ENCODE data around the gene NCKAP5.

The NCKAP5 gene

GRCh38 chr2:133273031-133273430 is 295.2 kb downstream of the NCKAP5 start:
- no peak for TF ChIP-seq RAD21 (IDR thresholded peaks at IDR 0.05; ENCODE audit: low read depth)
- TF ChIP-seq YY1 (IDR thresholded peaks at IDR 0.05; ENCODE audit: low read depth): no peak
- TF ChIP-seq, protein P1, sequence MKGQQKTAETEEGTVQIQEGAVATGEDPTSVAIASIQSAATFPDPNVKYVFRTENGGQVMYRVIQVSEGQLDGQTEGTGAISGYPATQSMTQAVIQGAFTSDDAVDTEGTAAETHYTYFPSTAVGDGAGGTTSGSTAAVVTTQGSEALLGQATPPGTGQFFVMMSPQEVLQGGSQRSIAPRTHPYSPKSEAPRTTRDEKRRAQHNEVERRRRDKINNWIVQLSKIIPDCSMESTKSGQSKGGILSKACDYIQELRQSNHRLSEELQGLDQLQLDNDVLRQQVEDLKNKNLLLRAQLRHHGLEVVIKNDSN (IDR thresholded peaks at IDR 0.05): no peak
- no peak for TF ChIP-seq ZBTB7A (IDR thresholded peaks at IDR 0.05; ENCODE audit: low read depth)
- TF ChIP-seq, protein P2, sequence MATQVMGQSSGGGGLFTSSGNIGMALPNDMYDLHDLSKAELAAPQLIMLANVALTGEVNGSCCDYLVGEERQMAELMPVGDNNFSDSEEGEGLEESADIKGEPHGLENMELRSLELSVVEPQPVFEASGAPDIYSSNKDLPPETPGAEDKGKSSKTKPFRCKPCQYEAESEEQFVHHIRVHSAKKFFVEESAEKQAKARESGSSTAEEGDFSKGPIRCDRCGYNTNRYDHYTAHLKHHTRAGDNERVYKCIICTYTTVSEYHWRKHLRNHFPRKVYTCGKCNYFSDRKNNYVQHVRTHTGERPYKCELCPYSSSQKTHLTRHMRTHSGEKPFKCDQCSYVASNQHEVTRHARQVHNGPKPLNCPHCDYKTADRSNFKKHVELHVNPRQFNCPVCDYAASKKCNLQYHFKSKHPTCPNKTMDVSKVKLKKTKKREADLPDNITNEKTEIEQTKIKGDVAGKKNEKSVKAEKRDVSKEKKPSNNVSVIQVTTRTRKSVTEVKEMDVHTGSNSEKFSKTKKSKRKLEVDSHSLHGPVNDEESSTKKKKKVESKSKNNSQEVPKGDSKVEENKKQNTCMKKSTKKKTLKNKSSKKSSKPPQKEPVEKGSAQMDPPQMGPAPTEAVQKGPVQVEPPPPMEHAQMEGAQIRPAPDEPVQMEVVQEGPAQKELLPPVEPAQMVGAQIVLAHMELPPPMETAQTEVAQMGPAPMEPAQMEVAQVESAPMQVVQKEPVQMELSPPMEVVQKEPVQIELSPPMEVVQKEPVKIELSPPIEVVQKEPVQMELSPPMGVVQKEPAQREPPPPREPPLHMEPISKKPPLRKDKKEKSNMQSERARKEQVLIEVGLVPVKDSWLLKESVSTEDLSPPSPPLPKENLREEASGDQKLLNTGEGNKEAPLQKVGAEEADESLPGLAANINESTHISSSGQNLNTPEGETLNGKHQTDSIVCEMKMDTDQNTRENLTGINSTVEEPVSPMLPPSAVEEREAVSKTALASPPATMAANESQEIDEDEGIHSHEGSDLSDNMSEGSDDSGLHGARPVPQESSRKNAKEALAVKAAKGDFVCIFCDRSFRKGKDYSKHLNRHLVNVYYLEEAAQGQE (IDR thresholded peaks at IDR 0.05; ENCODE audit: low read depth): no peak
- no peak for TF ChIP-seq TEAD4 (IDR thresholded peaks at IDR 0.05)
- TF ChIP-seq TCF12 (IDR thresholded peaks at IDR 0.05; ENCODE audit: low read depth): no peak
- no peak for TF ChIP-seq EGR1 (IDR thresholded peaks at IDR 0.05)
- no peak for TF ChIP-seq FOXM1 (IDR thresholded peaks at IDR 0.05; ENCODE audit: borderline replicate concordance, low read depth)
- TF ChIP-seq MAX (IDR thresholded peaks at IDR 0.05): no peak
- TF ChIP-seq TAF1 (IDR thresholded peaks at IDR 0.05; ENCODE audit: low read depth): no peak
- no peak for TF ChIP-seq CREB1 (IDR thresholded peaks at IDR 0.05; ENCODE audit: low read depth)
- no peak for TF ChIP-seq EP300 (IDR thresholded peaks at IDR 0.05; ENCODE audit: borderline replicate concordance)
- no peak for TF ChIP-seq CEBPB (IDR thresholded peaks at IDR 0.05)
- no peak for TF ChIP-seq NFIC (IDR thresholded peaks at IDR 0.05)

GRCh38 chr2:133271105-133271504 is 297.2 kb downstream of the NCKAP5 start:
- no peak for TF ChIP-seq TCF12 (IDR thresholded peaks at IDR 0.05; ENCODE audit: low read depth)
- TF ChIP-seq RAD21 (IDR thresholded peaks at IDR 0.05; ENCODE audit: low read depth): no peak
- TF ChIP-seq EGR1 (IDR thresholded peaks at IDR 0.05): no peak
- no peak for TF ChIP-seq ZBTB7A (IDR thresholded peaks at IDR 0.05; ENCODE audit: low read depth)
- TF ChIP-seq EP300 (IDR thresholded peaks at IDR 0.05; ENCODE audit: borderline replicate concordance): no peak

DNA sequence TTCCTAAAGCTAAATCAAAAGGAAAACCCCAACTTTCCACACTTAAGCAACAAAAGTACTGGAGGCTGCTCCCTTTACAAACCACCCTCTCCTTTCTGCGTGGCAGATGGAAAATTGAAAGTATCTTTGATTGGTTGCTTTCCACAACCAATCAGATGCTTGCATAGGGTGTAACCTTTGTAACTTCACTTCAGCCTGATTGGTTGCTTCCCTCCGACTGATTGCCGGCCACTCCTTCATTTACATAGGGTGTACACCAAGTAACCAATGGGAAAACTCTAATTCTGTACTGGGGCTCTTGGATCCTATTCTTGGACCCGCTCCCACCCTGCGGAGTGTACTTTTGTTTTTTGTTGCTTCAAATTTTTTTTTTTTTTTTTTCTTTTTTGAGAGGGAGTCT is 297.7 kb downstream of the NCKAP5 start:
- no peak for TF ChIP-seq ZBTB7A (IDR thresholded peaks at IDR 0.05; ENCODE audit: low read depth)
- no peak for TF ChIP-seq TCF12 (IDR thresholded peaks at IDR 0.05; ENCODE audit: low read depth)
- no peak for TF ChIP-seq TAF1 (IDR thresholded peaks at IDR 0.05; ENCODE audit: low read depth)
- no peak for TF ChIP-seq CREB1 (IDR thresholded peaks at IDR 0.05; ENCODE audit: low read depth)
- TF ChIP-seq, protein P2 (IDR thresholded peaks at IDR 0.05; ENCODE audit: low read depth): no peak
- no peak for TF ChIP-seq FOXM1 (IDR thresholded peaks at IDR 0.05; ENCODE audit: borderline replicate concordance, low read depth)
- no peak for TF ChIP-seq TEAD4 (IDR thresholded peaks at IDR 0.05)
- TF ChIP-seq CEBPB (IDR thresholded peaks at IDR 0.05): no peak
- TF ChIP-seq NFIC (IDR thresholded peaks at IDR 0.05): no peak
- no peak for TF ChIP-seq RAD21 (IDR thresholded peaks at IDR 0.05; ENCODE audit: low read depth)
- TF ChIP-seq EP300 (IDR thresholded peaks at IDR 0.05; ENCODE audit: borderline replicate concordance): no peak
- TF ChIP-seq, protein P1 (IDR thresholded peaks at IDR 0.05): no peak
- TF ChIP-seq YY1 (IDR thresholded peaks at IDR 0.05; ENCODE audit: low read depth): no peak

DNA sequence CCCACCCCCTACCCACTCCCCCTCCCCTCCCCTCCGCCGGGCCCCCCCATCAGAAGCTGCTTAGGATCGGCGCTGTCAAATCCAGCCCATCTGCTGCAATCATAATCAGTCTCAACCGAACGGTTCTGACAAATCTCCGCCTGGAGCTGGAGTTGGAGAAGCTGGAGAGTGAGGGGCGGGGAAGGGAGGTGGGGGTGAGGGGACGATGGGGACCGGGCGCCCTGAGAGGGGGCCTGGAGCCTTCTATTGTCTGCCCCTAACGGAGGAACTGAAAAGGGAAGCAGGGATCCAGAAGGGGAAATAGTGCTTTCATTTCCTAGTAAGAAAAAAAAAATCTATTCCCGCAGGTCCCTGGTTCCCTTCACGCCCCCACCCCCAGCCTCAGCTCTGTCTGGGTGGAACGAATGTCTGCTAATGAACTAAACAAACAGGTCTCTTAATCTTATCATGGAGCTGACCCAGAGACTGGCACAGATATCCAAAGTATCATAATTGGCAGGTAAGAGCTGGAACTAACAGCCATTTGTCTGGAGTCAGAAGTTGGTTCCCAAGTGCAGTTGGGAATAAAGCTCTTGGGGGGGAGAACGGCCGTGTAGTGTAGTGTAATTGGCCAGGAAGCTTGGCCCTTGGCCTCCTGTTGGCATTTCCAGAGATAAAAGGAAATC is 301.2 kb downstream of the NCKAP5 start:
- TF ChIP-seq, protein P1 (IDR thresholded peaks at IDR 0.05): no peak
- TF ChIP-seq, protein P2 (IDR thresholded peaks at IDR 0.05; ENCODE audit: low read depth): no peak
- no peak for TF ChIP-seq TCF12 (IDR thresholded peaks at IDR 0.05; ENCODE audit: low read depth)
- no peak for TF ChIP-seq RAD21 (IDR thresholded peaks at IDR 0.05; ENCODE audit: low read depth)
- TF ChIP-seq FOXM1 (IDR thresholded peaks at IDR 0.05; ENCODE audit: borderline replicate concordance, low read depth): no peak
- no peak for TF ChIP-seq EP300 (IDR thresholded peaks at IDR 0.05; ENCODE audit: borderline replicate concordance)
- no peak for TF ChIP-seq CEBPB (IDR thresholded peaks at IDR 0.05)
- TF ChIP-seq MAX (IDR thresholded peaks at IDR 0.05): no peak
- no peak; the same call in 1 of the 2 replicates for TF ChIP-seq ZBTB7A (IDR thresholded peaks at IDR 0.05; ENCODE audit: low read depth)
